ENCODE results near the gene CD320. TPM values are rescaled to one million over a fixed set of nuclear protein-coding genes. Genes with fewer than 3 reads are reported as not detected.
"Not testable (repeated sequence)": the region's sequence is repeated elsewhere in the genome, so short reads cannot be mapped to it uniquely, and the experiment has no call there.

CD320 gene
- total RNA-seq, 1 donor from 2014 or later: 31.0 TPM

GRCh38 chr19:8304841-8305621 lies 3.1 kb downstream of the CD320 start:
- no peaks in the 10 kb centered on the region for H3K9me3 ChIP-seq
- H3K27ac ChIP-seq: no peak overlapping the region
- peaks cover 9% of the 10 kb centered on the region for H3K36me3 ChIP-seq
- no peaks in the 10 kb centered on the region for H3K27me3 ChIP-seq (ENCODE audit: low read depth)
- DNase-seq (peak; percentile 47), ATAC-seq (no peak)
- H3K4me3 ChIP-seq: no peak overlapping the region
- no peak for TF ChIP-seq CTCF (IDR thresholded peaks at IDR 0.05)
- H3K4me1 ChIP-seq: peaks cover 34% of the 10 kb centered on the region
- intact Hi-C loops (cut with DNase I): no loop called here

GRCh38 chr19:8302734-8303133 lies 5.4 kb downstream of the CD320 start:
- peaks cover 14% of the 10 kb centered on the region for H3K4me1 ChIP-seq
- ATAC-seq (no peak), DNase-seq (peak; percentile 19)
- intact Hi-C loops (cut with DNase I): no loop called here
- peaks cover 9% of the 10 kb centered on the region for H3K36me3 ChIP-seq
- H3K27me3 ChIP-seq (ENCODE audit: low read depth): no peaks in the 10 kb centered on the region
- H3K4me3 ChIP-seq: no peak overlapping the region
- no peak for TF ChIP-seq CTCF (IDR thresholded peaks at IDR 0.05)
- H3K27ac ChIP-seq: no peak overlapping the region
- H3K9me3 ChIP-seq: no peaks in the 10 kb centered on the region

GRCh38 chr19:8302357-8302691 lies 5.8 kb downstream of the CD320 start:
- peaks cover 10% of the 10 kb centered on the region for H3K4me1 ChIP-seq
- DNase-seq (peak; percentile 45), ATAC-seq (peak in 1 of 2 donors; percentile 25)
- no peak overlapping the region for H3K4me3 ChIP-seq
- H3K9me3 ChIP-seq: no peaks in the 10 kb centered on the region
- intact Hi-C loops (cut with DNase I): no loop called here
- TF ChIP-seq CTCF (IDR thresholded peaks at IDR 0.05): no peak
- peaks cover 9% of the 10 kb centered on the region for H3K36me3 ChIP-seq
- no peak overlapping the region for H3K27ac ChIP-seq
- no peaks in the 10 kb centered on the region for H3K27me3 ChIP-seq (ENCODE audit: low read depth)

- DNase-seq; H3K27me3 ChIP-seq (ENCODE audit: low read depth); H3K9me3 ChIP-seq; H3K4me1 ChIP-seq; H3K27ac ChIP-seq; H3K36me3 ChIP-seq; H3K4me3 ChIP-seq; intact Hi-C loops (cut with DNase I): not testable (repeated sequence)
- ATAC-seq: peak; percentile 61 to 78
Measured at GRCh38 chr19:8291337-8291736, 16.8 kb downstream of the CD320 start.

GRCh38 chr19:8276508-8276907 lies 31.6 kb downstream of the CD320 start:
- H3K4me1 ChIP-seq; H3K4me3 ChIP-seq; intact Hi-C loops (cut with DNase I); H3K27me3 ChIP-seq (ENCODE audit: low read depth); H3K36me3 ChIP-seq; H3K27ac ChIP-seq; H3K9me3 ChIP-seq; DNase-seq: not testable (repeated sequence)
- ATAC-seq: peak; percentile 59 to 74

GRCh38 chr19:8269724-8270123 lies 38.4 kb downstream of the CD320 start:
- peaks cover 9% of the 10 kb centered on the region for H3K4me1 ChIP-seq
- DNase-seq (no peak), ATAC-seq (no peak)
- H3K36me3 ChIP-seq: no peaks in the 10 kb centered on the region
- H3K27ac ChIP-seq: peak overlapping the region; percentile 72
- no peak for TF ChIP-seq CTCF (IDR thresholded peaks at IDR 0.05)
- no peak overlapping the region for H3K4me3 ChIP-seq
- intact Hi-C loops (cut with DNase I): no loop called here
- H3K27me3 ChIP-seq (ENCODE audit: low read depth): no peaks in the 10 kb centered on the region
- H3K9me3 ChIP-seq: no peaks in the 10 kb centered on the region

All from lower lobe of right lung (tissue), 2 donors.